ENCODE measurements around the gene GRIK3. TPM values are rescaled to one million over a fixed set of nuclear protein-coding genes. Genes with fewer than 3 reads are reported as not detected.

Gene GRIK3
- total RNA-seq, 4 donors from 2014 or later = 0.75 to 9.8 (median 1.2) TPM

- intact Hi-C loops (cut with DNase I; ENCODE audit: low total_unique reads) (no loop called here), in situ Hi-C loops (cut with MboI; ENCODE audit: low pct_ligation_motif_present in 1 of 4, low pct_unique_long_range_greater_than_20kb in 1 of 4, low sequenced_read_pairs in 3 of 4) (no loop called here)
- H3K27ac ChIP-seq = no peak overlapping the region
- H3K9me3 ChIP-seq = no peaks in the 10 kb centered on the region
- WGBS, 2 donors (ENCODE audit: low coverage in 1 of 2) = 86% methylated on average over 2 of the region's 2 CpGs; no CpG with 5 or more reads in 1 of the 2 donors
- no peak for DNase-seq
- H3K4me3 ChIP-seq = no peak overlapping the region
- no peaks in the 10 kb centered on the region for H3K4me1 ChIP-seq
- H3K36me3 ChIP-seq = no peaks in the 10 kb centered on the region
- H3K27me3 ChIP-seq = peaks cover 3% of the 10 kb centered on the region
- TF ChIP-seq POLR2AphosphoS5 (IDR thresholded peaks at IDR 0.05) = no peak
- no peak for TF ChIP-seq EP300 (IDR thresholded peaks at IDR 0.05; ENCODE audit: low read depth)
- TF ChIP-seq POLR2A (IDR thresholded peaks at IDR 0.05) = no peak
- no peak for TF ChIP-seq CTCF (IDR thresholded peaks at IDR 0.05)
Observed at GRCh38 chr1:36752431-36752830, 281.9 kb downstream of the GRIK3 start.

GRCh38 chr1:36751525-36751924, 282.8 kb downstream of the GRIK3 start:
- Histone ChIP-seq H3K4me1 (no peaks in the 10 kb centered on the region), H3K27ac (no peak overlapping the region), H3K9me3 (no peaks in the 10 kb centered on the region), H3K27me3 (peaks cover 3% of the 10 kb centered on the region), H3K36me3 (no peaks in the 10 kb centered on the region), H3K4me3 (no peak overlapping the region)
- WGBS, 2 donors (ENCODE audit: low coverage in 1 of 2) = 59% methylated on average over 2 to 4 of the region's 4 CpGs
- no peak for TF ChIP-seq EP300 (IDR thresholded peaks at IDR 0.05; ENCODE audit: low read depth)
- in situ Hi-C loops (cut with MboI; ENCODE audit: low pct_ligation_motif_present in 1 of 4, low pct_unique_long_range_greater_than_20kb in 1 of 4, low sequenced_read_pairs in 3 of 4) = no loop called here
- no peak for DNase-seq
- intact Hi-C loops (cut with DNase I; ENCODE audit: low total_unique reads) = no loop called here

- Histone ChIP-seq H3K27ac (no peak overlapping the region), H3K4me3 (no peak overlapping the region), H3K27me3 (peaks cover 3% of the 10 kb centered on the region), H3K36me3 (no peaks in the 10 kb centered on the region), H3K9me3 (no peaks in the 10 kb centered on the region), H3K4me1 (no peaks in the 10 kb centered on the region)
- intact Hi-C loops (cut with DNase I; ENCODE audit: low total_unique reads) = no loop called here
- DNase-seq = no peak
- WGBS, 2 donors (ENCODE audit: low coverage in 1 of 2) = 80 to 85% methylated on average over 2 to 7 of the region's 7 CpGs
- in situ Hi-C loops (cut with MboI; ENCODE audit: low pct_ligation_motif_present in 1 of 4, low pct_unique_long_range_greater_than_20kb in 1 of 4, low sequenced_read_pairs in 3 of 4) = no loop called here
- TF ChIP-seq CTCF (IDR thresholded peaks at IDR 0.05) (no peak), EP300 (IDR thresholded peaks at IDR 0.05; ENCODE audit: low read depth) (no peak), POLR2A (IDR thresholded peaks at IDR 0.05) (no peak), POLR2AphosphoS5 (IDR thresholded peaks at IDR 0.05) (no peak)
Observed at GRCh38 chr1:36748466-36748865, 285.8 kb downstream of the GRIK3 start.
